GM18907 (cell line): ENCODE results near the gene MISP3.
"Not testable (repeated sequence)": the region's sequence is repeated elsewhere in the genome, so short reads cannot be mapped to it uniquely, and the experiment has no call there.

ENCODE experiments used
- ATAC-seq: cut with Tn5 transposase; IDR thresholded peaks from one replicate; pipeline ENCODE4 v1.9.1; 2021; ENCODE audit warnings: mild to moderate bottlenecking, moderate library complexity; ENCODE audit not compliant: unreplicated experiment

The MISP3 gene

GRCh38 chr19:14072535-14073260 is at the start of gene MISP3:
TSS of gene MISP3 (plus strand) at chr19:14072786. CDS start at chr19:14073310, 524 bp downstream.
- ATAC-seq, result peak; percentile 19

GRCh38 chr19:14023404-14024235 is 49.0 kb upstream of the MISP3 start:
- ATAC-seq, result no peak

- ATAC-seq, result not testable (repeated sequence)
Measured at GRCh38 chr19:14026652-14027192, 45.9 kb upstream of the MISP3 start.

- ATAC-seq, result no peak
Measured at GRCh38 chr19:14027856-14028450, 44.6 kb upstream of the MISP3 start, which contains the start of gene RLN3. TSS of gene RLN3 (plus strand) at chr19:14028148. CDS start at chr19:14028205, 57 bp downstream.

- ATAC-seq, result no peak
Measured at GRCh38 chr19:14028901-14029300, 43.7 kb upstream of the MISP3 start.

- no peak for ATAC-seq
Measured at GRCh38 chr19:14030997-14031718, 41.4 kb upstream of the MISP3 start.

GRCh38 chr19:14031719-14032480 is 40.7 kb upstream of the MISP3 start, which contains the start of gene IL27RA:
TSS of gene IL27RA (plus strand) at chr19:14031762. CDS start at chr19:14031873, 111 bp downstream.
- peak; percentile 71 for ATAC-seq

- no peak for ATAC-seq
Measured at GRCh38 chr19:14033946-14034345, 38.6 kb upstream of the MISP3 start.

- not testable (repeated sequence) for ATAC-seq
Measured at GRCh38 chr19:14035159-14035558, 37.4 kb upstream of the MISP3 start.

- ATAC-seq, result no peak
Measured at GRCh38 chr19:14035706-14036105, 36.9 kb upstream of the MISP3 start.

GRCh38 chr19:14039181-14039580 is 33.4 kb upstream of the MISP3 start:
- ATAC-seq, result no peak

GRCh38 chr19:14042659-14043608 is 29.7 kb upstream of the MISP3 start:
- peak; percentile 46 for ATAC-seq

- ATAC-seq, result not testable (repeated sequence)
Measured at GRCh38 chr19:14047866-14048265, 24.7 kb upstream of the MISP3 start.

- no peak for ATAC-seq
Measured at GRCh38 chr19:14048443-14049153, 24.0 kb upstream of the MISP3 start.

- ATAC-seq, result no peak
Measured at GRCh38 chr19:14050512-14050911, 22.1 kb upstream of the MISP3 start.

- ATAC-seq, result not testable (repeated sequence)
Measured at GRCh38 chr19:14050961-14051360, 21.6 kb upstream of the MISP3 start.

- ATAC-seq, result no peak
Measured at GRCh38 chr19:14051980-14052379, 20.6 kb upstream of the MISP3 start.

- no peak for ATAC-seq
Measured at GRCh38 chr19:14052470-14052869, 20.1 kb upstream of the MISP3 start.
